Skeletal muscle cell (primary cell): ENCODE measurements around the gene WWC2.

ENCODE experiments used
- DNase-seq: peaks from one replicate; pipeline ENCODE4 v3.0.0-alpha.2; 2010; ENCODE audit warnings: low read depth
- H3K4me3 ChIP-seq: 2 replicates; pipeline ENCODE4 v1.5.1; 2011; ENCODE audit warnings: low read depth, mild to moderate bottlenecking, control low read depth, low read length, moderate library complexity

The WWC2 gene

DNA sequence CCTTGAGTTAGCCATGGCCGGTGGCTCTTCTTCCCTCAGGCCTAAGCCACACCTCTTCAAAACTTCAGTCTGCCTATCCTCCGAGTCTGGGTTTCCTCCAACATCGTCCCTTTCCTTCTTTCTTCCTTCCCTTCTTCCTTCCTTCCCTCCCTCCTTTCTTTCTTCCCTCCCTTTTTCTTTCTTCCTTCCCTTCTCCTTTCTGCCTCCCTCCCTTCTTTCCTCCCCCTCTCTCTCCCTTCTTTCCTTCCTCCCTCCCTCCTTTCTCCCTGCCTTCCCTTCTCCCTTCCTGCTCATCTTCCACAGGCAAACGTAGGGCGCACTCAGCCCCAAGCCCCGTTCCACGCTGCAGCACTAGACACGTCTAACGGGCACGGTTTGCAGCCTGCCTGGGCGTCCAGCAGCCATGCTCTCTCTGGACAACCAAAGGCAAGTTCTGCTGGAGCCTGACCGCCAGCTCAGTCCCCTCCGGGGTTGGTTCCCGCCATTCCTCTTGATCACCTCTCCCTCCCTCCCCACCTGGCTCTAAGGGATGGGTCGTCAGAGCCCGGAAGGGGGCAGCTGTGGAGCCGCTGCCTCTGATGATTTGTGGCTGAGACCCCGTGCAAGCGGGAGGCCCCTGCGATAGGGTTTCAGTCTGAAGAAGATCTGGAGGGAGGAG lies 257.2 kb downstream of the WWC2 start:
- DNase-seq, result no peak

DNA sequence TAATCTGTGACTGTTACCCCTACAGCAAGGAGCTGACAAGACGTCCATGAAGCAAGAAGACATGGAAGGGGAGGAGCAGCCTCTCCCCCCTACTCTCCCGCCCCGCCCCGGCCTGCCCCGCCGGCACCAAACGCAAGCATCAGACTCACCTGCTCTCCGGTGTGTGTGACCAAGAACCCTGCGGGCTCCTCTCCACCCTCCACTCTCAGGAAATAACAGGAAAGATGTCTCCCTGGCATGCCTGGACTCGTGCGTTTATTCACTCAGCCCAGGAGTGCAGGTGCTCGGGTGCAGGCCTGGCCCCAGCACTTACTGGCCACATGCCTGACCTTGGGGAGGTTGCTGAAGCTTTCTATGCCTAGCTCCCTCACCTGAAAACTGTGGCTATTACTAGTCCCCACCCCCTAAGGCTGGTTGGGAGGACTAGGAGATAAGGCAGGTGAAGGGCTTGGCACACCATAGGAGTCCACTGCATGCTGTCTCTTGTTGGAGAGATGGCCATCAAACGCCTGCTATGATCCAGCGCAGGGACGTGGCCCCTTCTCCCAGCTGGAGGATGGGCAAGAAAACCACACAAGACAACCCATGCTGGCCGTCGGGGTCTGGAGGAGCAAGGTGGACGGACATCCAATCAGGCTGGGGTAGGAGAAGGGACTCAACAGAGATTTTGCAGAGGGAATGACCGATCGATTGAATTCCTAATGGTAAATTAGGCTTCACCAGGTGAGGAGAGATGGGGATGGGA lies 258.0 kb downstream of the WWC2 start:
- no peak for DNase-seq
- no peak overlapping the region for H3K4me3 ChIP-seq

More for the DNA sequence above, 257.2 kb downstream of the WWC2 start:
- H3K4me3 ChIP-seq, result no peak overlapping the region

DNA sequence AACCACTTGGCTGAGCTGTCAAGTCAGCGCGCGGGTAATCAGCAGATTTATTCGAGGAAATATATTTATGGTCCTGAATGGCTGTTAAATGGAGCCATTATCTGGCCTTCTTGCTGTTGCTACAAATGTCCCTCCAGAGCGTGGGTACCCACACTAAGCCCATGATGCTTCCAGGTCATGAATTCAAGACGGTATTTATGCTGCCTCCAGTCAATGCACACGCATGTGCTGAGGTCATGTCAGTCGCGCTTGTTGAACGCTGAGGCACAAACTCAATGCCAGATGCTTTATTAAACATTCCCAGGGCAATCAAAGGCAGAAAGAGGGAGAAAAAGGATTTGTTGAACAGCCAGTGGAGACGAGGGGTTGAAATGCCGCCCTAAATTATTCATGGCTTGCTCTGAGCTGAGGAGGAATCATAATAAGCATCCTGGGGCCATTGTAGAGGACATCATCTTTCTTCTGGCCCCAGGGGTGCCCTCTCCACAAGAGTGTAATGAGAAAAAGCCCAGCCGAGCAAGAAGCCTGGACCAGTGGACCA lies 259.2 kb downstream of the WWC2 start:
- no peak for DNase-seq
- no peak overlapping the region for H3K4me3 ChIP-seq

DNA sequence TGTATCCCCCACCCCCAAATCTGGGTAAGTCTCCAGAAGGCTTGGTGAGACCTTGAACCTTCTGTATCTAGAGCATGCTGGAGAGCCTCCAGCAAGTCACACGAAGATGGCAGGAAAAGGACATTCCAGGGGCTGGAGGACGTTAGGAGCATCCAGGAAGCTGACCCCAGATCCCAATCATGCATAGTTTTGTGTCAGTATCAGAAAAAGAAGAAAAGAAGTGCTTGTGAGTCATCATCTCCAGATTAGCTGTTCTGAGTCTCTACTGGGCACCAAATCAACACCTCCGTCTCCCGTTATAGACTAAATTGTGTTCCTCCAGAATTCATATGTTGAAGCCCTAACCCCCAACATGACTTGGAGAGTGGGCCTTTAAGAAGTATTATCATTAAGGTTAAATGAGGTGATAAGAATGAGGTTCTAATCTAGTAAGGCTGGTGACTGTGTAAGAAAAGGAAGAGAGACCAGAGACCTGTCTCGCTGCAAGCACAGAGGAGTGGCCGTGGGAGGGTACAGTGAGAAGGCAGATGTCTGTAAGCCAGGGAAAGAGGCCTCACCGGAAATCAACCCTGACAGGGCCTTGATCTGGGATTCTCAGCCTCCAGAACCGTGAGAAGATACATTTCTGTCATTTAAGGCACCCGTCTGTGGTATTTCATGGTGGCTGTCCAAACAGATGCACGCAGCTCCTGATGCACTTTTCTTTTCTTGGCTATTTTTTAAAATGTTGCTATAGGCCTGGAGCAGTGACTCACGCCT lies 261.3 kb downstream of the WWC2 start:
- no peak for DNase-seq
- H3K4me3 ChIP-seq, result no peak overlapping the region

DNA sequence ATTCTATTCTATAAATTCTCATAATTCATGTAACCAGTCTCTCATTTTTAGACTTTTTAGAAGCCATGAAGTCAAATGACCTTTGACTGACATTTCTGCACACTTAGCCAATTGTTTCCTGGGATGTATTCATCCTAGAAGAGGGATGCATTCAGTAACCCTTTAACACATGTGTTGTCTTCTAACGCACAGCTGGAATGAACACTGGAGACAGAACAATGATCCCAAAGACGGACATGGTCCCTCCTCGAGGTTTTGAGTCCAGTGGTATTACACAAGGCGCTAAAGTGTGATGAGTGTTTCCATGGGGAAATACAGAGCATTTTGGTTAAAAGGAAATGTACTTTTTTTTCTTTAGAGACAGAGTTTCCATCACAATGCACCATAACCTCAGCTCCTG lies 263.0 kb downstream of the WWC2 start:
- no peak for DNase-seq
- no peak overlapping the region for H3K4me3 ChIP-seq

DNA sequence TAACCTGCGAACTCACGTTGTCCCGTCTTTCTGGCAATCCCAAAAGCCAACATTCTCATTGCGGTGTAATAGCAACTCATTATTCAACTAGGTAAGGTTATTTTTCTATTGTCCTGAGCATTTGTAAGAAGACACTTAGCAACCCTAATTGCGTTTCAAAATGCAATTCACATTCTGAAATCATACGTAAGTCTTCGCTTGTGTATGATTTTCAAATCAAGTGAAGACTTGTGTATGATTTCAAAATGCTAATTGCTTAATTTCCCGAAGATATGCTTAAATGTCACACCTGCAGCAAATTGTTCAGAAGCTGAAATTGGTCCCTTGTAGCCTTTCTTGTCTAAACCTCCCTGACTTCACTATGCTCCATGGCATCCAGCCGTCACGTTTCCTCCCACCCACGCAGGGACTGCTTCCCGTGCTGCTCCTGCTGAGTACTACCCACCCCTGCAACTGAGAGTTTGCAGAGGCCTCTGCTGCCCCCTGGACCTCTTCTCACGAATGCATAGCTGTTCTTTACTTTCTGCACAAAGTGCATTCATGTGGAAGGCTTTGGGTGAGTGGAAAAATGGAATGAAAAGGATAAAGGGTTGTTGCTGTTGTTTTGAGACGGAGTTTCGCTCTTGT lies 264.0 kb downstream of the WWC2 start:
- DNase-seq, result no peak
- H3K4me3 ChIP-seq, result no peak overlapping the region

DNA sequence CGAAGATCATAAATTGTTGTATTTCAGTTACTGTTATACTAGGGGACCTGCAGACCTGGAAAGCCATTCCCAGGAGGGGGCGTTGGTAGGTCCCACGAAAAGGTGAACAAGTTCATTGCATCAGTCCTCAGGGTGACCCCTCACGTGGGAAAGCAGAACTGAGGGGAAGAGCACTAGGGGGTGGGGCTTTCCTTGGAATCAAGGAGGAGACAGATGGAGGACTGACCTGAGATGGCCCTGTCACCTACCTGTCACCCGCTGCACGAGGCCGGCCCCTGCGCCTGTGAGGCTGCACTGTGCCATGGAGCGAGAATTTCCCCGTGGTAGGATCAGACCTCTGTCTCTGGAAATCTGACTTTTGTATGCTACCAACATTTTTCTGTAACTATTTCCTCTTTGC lies 265.0 kb downstream of the WWC2 start:
- H3K4me3 ChIP-seq, result no peak overlapping the region
- DNase-seq, result no peak

DNA sequence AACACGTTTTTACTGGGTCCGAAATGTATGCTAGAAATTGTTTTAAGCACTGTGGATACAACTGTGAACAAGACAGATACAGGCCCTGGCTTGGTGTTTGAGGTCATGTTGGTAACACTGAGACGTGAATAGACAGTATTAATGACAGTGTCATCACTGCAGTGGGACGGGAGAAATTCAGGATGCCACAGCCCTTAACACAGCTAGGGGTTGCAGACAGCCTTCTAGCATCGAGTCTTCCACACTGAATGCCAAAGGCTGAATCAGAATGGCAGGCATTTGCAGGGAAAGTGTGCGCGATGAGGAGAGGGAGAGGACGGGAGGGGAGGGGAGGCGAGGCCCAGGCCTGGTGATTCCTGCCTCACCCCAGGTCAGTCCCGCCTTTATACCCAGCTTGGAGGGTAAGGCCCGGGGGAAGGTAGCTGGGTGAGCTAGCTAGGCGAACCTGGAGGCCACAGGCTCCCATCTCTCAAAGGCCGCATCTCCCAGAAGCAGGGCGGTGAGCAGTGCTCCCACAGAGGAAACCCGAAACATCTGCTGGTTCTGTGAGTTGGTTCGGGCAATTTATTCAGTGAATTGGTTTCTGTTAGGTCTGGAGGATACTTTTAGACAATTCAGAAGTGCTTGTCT lies 267.3 kb downstream of the WWC2 start:
- DNase-seq, result no peak
- no peak overlapping the region for H3K4me3 ChIP-seq

DNA sequence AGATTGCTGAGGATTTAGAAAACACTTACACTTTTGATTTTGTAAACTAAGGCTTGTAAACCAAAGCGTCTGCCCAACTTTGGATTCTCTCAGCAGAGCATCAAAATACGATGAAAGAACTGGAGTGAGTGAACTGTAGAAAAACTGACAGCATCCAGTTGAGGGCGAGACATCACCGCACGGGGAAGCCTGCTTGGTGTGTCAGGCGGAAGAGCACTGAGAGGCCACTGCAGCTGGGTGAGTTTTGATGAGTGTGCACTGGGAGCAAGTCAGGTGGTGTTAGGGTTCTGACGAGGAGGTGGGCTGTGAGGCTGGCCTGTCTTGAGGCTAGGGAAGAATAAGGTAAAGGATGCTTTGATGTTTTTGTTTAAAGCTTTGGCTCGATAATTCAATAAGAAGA lies 270.0 kb downstream of the WWC2 start:
- H3K4me3 ChIP-seq, result no peak overlapping the region
- no peak for DNase-seq
